ENCODE measurements around the gene MTFR1L. TPM values are rescaled to one million over a fixed set of nuclear protein-coding genes. Genes with fewer than 3 reads are reported as not detected.

MTFR1L gene
- total RNA-seq, 1 donor from 2014 or later, result 74.3 TPM

GRCh38 chr1:25807480-25808390 lies 12.0 kb upstream of the MTFR1L start:
- Mint-ChIP-seq H3K4me3 (no peak overlapping the region), H3K27ac (no peak overlapping the region), H3K9me3 (no peaks in the 10 kb centered on the region), H3K36me3 (peaks cover 9% of the 10 kb centered on the region), H3K27me3 (ENCODE audit: low read depth) (no peaks in the 10 kb centered on the region), H3K4me1 (peaks cover 4% of the 10 kb centered on the region)
- TF ChIP-seq CTCF (IDR thresholded peaks at IDR 0.05; ENCODE audit: unreplicated experiment), result no peak
- no peak for DNase-seq (ENCODE audit: low spot score in 2 of 2, unreplicated experiment in 2 of 2)

GRCh38 chr1:25808481-25809244 lies 11.1 kb upstream of the MTFR1L start:
- no peaks in the 10 kb centered on the region for H3K9me3 Mint-ChIP-seq
- H3K4me3 Mint-ChIP-seq, result no peak overlapping the region
- TF ChIP-seq CTCF (IDR thresholded peaks at IDR 0.05; ENCODE audit: unreplicated experiment), result no peak
- H3K4me1 Mint-ChIP-seq, result no peaks in the 10 kb centered on the region
- no peak overlapping the region for H3K27ac Mint-ChIP-seq
- no peak for DNase-seq (ENCODE audit: low spot score in 2 of 2, unreplicated experiment in 2 of 2)
- H3K27me3 Mint-ChIP-seq (ENCODE audit: low read depth), result no peaks in the 10 kb centered on the region
- peaks cover 9% of the 10 kb centered on the region for H3K36me3 Mint-ChIP-seq

GRCh38 chr1:25809283-25809926 lies 10.3 kb upstream of the MTFR1L start:
- Mint-ChIP-seq H3K27ac (no peak overlapping the region), H3K27me3 (ENCODE audit: low read depth) (no peaks in the 10 kb centered on the region), H3K4me3 (no peak overlapping the region), H3K36me3 (peaks cover 9% of the 10 kb centered on the region), H3K9me3 (no peaks in the 10 kb centered on the region), H3K4me1 (no peaks in the 10 kb centered on the region)
- TF ChIP-seq CTCF (IDR thresholded peaks at IDR 0.05; ENCODE audit: unreplicated experiment), result no peak
- no peak for DNase-seq (ENCODE audit: low spot score in 2 of 2, unreplicated experiment in 2 of 2)

- DNase-seq (ENCODE audit: low spot score in 2 of 2, unreplicated experiment in 2 of 2), result no peak
- TF ChIP-seq CTCF (IDR thresholded peaks at IDR 0.05; ENCODE audit: unreplicated experiment), result no peak
- H3K27me3 Mint-ChIP-seq (ENCODE audit: low read depth), result no peaks in the 10 kb centered on the region
- H3K4me3 Mint-ChIP-seq, result no peak overlapping the region
- H3K4me1 Mint-ChIP-seq, result no peaks in the 10 kb centered on the region
- peaks cover 12% of the 10 kb centered on the region for H3K36me3 Mint-ChIP-seq
- H3K27ac Mint-ChIP-seq, result no peak overlapping the region
- no peaks in the 10 kb centered on the region for H3K9me3 Mint-ChIP-seq
These were observed 9.8 kb upstream of the MTFR1L start for GRCh38 chr1:25809929-25810328.

GRCh38 chr1:25810341-25811299 lies 9.1 kb upstream of the MTFR1L start:
- Mint-ChIP-seq H3K4me3 (no peak overlapping the region), H3K4me1 (no peaks in the 10 kb centered on the region), H3K9me3 (no peaks in the 10 kb centered on the region)

More at GRCh38 chr1:25810341-25811299, 9.1 kb upstream of the MTFR1L start:
- H3K27ac Mint-ChIP-seq, result no peak overlapping the region
- peaks cover 14% of the 10 kb centered on the region for H3K36me3 Mint-ChIP-seq
- peak; percentile 49 to 85 for DNase-seq (ENCODE audit: low spot score in 2 of 2, unreplicated experiment in 2 of 2)
- peak; percentile 91 for TF ChIP-seq CTCF (IDR thresholded peaks at IDR 0.05; ENCODE audit: unreplicated experiment)
- H3K27me3 Mint-ChIP-seq (ENCODE audit: low read depth), result no peaks in the 10 kb centered on the region
